Mammary epithelial cell (primary cell): Measurements from ENCODE around the gene C11orf54.

Experiments
- CTCF ChIP-seq, 2 donors: IDR thresholded peaks in 1 of 2; conservative IDR thresholded peaks in 1 of 2; 2 replicates each; pipeline ENCODE4 v1.5.1; 2011 to 2012; ENCODE audit warnings: inconsistent platforms in 2 of 2, low read length in 2 of 2, mild to moderate bottlenecking in 2 of 2, control low read depth in 1 of 2, low read depth in 1 of 2; ENCODE audit not compliant: insufficient read depth in 1 of 2; ENCODE audit errors: extremely low read depth in 1 of 2
- EZH2 ChIP-seq: IDR thresholded peaks from 2 replicates; pipeline ENCODE4 v1.6.1; 2012; ENCODE audit warnings: low read length, inconsistent platforms, borderline replicate concordance

GRCh38 chr11:93804879-93805278, 63.4 kb downstream of the C11orf54 start:
- TF ChIP-seq EZH2 (no peak), CTCF (conservative IDR thresholded peaks at IDR 0.05 in 1 of 2, IDR thresholded peaks at IDR 0.05 in 1 of 2; ENCODE audit: extremely low read depth in 1 of 2, insufficient read depth in 1 of 2, low read depth in 1 of 2, low read length in 2 of 2) (no peak)
